ENCODE results near the gene GNAL. TPM values are rescaled to one million over a fixed set of nuclear protein-coding genes. Genes with fewer than 3 reads are reported as not detected.
A peak's percentile ranks its signal among the peaks of the same experiment; 100 is the strongest.

GNAL gene
- total and polyA plus RNA-seq, 2 of the 4 experiments (the other 2 are of a cell fraction), result 0.15 to 0.36 TPM

- Histone ChIP-seq H2BK120ac (ENCODE audit: low read depth, low read length) (no peak overlapping the region), H3K4me3 (ENCODE audit: insufficient read depth, low read depth, low read length) (no peak overlapping the region), H2BK20ac (ENCODE audit: low read depth, low read length) (no peak overlapping the region), H3K27ac (ENCODE audit: insufficient read depth, low read length) (no peak overlapping the region), H3K56ac (ENCODE audit: extremely low read depth, insufficient read depth, low read length) (no peak overlapping the region), H3K14ac (replicated peaks; ENCODE audit: low read depth, low read length) (no peak overlapping the region; the same call in 1 of the 2 replicates), H3K79me1 (ENCODE audit: low read depth in 1 of 2, low read length in 2 of 2) (peaks cover 14 to 19% of the 10 kb centered on the region in 2 experiments; a peak in 3 of 4 replicates), H2AFZ (replicated peaks; ENCODE audit: low read length, poor library complexity) (no peak overlapping the region), H4K8ac (ENCODE audit: low read depth in 2 of 2, low read length in 2 of 2) (no peak overlapping the region), H4K20me1 (ENCODE audit: insufficient read depth, low read length) (no peaks in the 10 kb centered on the region), H2AK5ac (ENCODE audit: low read depth, low read length) (no peak overlapping the region), H3K27me3 (ENCODE audit: control insufficient read depth, insufficient read depth, low read length) (no peaks in the 10 kb centered on the region), H4K5ac (ENCODE audit: low read depth, low read length) (no peak overlapping the region), H3K9ac (ENCODE audit: low read depth, low read length) (no peak overlapping the region), H3K36me3 (ENCODE audit: control insufficient read depth, insufficient read depth, low read length) (peaks cover 6% of the 10 kb centered on the region), H3K23ac (ENCODE audit: low read depth, low read length) (no peak overlapping the region), H2BK15ac (ENCODE audit: low read depth, low read length) (no peak overlapping the region), H3K18ac (ENCODE audit: low read depth, low read length) (no peak overlapping the region), H3K4ac (ENCODE audit: low read depth, low read length) (no peak overlapping the region), H3K9me3 (ENCODE audit: control insufficient read depth, insufficient read depth, low read length) (no peaks in the 10 kb centered on the region), H2BK5ac (ENCODE audit: low read depth, low read length, poor library complexity, severe bottlenecking) (no peak overlapping the region), H4K91ac (ENCODE audit: insufficient read depth, low read depth, low read length) (no peak overlapping the region), H2AK9ac (replicated peaks; ENCODE audit: low read depth, low read length, poor library complexity) (no peak overlapping the region), H3K4me2 (ENCODE audit: low read depth, low read length) (no peak overlapping the region), H3K4me1 (ENCODE audit: control insufficient read depth, insufficient read depth, low read length) (peaks cover 4% of the 10 kb centered on the region), H3K9me1 (ENCODE audit: insufficient read depth, low read length) (peaks cover 12% of the 10 kb centered on the region)
- dilution Hi-C loops (cut with HindIII; ENCODE audit: low sequenced_read_pairs, unreplicated experiment), result no loop called here
- in situ Hi-C loops (cut with MboI; ENCODE audit: low sequenced_read_pairs), result no loop called here
- peak; percentile 56 for DNase-seq
- no peak for TF ChIP-seq BHLHE40 (IDR thresholded peaks at IDR 0.05; ENCODE audit: low read depth, low read length)
- TF ChIP-seq RCOR1 (IDR thresholded peaks at IDR 0.05; ENCODE audit: insufficient replicate concordance, low read length), result no peak
- TF ChIP-seq CHD1 (IDR thresholded peaks at IDR 0.05; ENCODE audit: low read depth, low read length), result no peak
- TF ChIP-seq MAFK (IDR thresholded peaks at IDR 0.05; ENCODE audit: low read depth, low read length), result no peak
- TF ChIP-seq, protein P1, sequence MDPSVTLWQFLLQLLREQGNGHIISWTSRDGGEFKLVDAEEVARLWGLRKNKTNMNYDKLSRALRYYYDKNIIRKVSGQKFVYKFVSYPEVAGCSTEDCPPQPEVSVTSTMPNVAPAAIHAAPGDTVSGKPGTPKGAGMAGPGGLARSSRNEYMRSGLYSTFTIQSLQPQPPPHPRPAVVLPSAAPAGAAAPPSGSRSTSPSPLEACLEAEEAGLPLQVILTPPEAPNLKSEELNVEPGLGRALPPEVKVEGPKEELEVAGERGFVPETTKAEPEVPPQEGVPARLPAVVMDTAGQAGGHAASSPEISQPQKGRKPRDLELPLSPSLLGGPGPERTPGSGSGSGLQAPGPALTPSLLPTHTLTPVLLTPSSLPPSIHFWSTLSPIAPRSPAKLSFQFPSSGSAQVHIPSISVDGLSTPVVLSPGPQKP (IDR thresholded peaks at IDR 0.05; ENCODE audit: borderline replicate concordance, low read depth, low read length), result no peak
- TF ChIP-seq CEBPB (IDR thresholded peaks at IDR 0.05; ENCODE audit: low read depth, low read length), result no peak
- no peak for TF ChIP-seq RAD21 (IDR thresholded peaks at IDR 0.05; ENCODE audit: low read length)
- TF ChIP-seq, protein P2, sequence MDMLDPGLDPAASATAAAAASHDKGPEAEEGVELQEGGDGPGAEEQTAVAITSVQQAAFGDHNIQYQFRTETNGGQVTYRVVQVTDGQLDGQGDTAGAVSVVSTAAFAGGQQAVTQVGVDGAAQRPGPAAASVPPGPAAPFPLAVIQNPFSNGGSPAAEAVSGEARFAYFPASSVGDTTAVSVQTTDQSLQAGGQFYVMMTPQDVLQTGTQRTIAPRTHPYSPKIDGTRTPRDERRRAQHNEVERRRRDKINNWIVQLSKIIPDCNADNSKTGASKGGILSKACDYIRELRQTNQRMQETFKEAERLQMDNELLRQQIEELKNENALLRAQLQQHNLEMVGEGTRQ (IDR thresholded peaks at IDR 0.05; ENCODE audit: low read depth, low read length), result no peak
- TF ChIP-seq FOS (IDR thresholded peaks at IDR 0.05; ENCODE audit: low read depth, low read length), result no peak
- TF ChIP-seq MXI1 (IDR thresholded peaks at IDR 0.05; ENCODE audit: borderline replicate concordance, low read depth, low read length), result no peak
- TF ChIP-seq SMC3 (IDR thresholded peaks at IDR 0.05; ENCODE audit: low read depth, low read length), result no peak
- no peak for TF ChIP-seq NFE2L2 (IDR thresholded peaks at IDR 0.05; ENCODE audit: low read depth, low read length)
- TF ChIP-seq, protein P3, sequence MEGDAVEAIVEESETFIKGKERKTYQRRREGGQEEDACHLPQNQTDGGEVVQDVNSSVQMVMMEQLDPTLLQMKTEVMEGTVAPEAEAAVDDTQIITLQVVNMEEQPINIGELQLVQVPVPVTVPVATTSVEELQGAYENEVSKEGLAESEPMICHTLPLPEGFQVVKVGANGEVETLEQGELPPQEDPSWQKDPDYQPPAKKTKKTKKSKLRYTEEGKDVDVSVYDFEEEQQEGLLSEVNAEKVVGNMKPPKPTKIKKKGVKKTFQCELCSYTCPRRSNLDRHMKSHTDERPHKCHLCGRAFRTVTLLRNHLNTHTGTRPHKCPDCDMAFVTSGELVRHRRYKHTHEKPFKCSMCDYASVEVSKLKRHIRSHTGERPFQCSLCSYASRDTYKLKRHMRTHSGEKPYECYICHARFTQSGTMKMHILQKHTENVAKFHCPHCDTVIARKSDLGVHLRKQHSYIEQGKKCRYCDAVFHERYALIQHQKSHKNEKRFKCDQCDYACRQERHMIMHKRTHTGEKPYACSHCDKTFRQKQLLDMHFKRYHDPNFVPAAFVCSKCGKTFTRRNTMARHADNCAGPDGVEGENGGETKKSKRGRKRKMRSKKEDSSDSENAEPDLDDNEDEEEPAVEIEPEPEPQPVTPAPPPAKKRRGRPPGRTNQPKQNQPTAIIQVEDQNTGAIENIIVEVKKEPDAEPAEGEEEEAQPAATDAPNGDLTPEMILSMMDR (conservative IDR thresholded peaks at IDR 0.05; ENCODE audit: low read depth, low read length), result no peak
- intact Hi-C loops (cut with micrococcal nuclease), result no loop called here
- peak; percentile 51 for ATAC-seq (ENCODE audit: low read depth)
- WGBS, 2 experiments (ENCODE audit: extremely low coverage in 2 of 2, insufficient read length in 1 of 2), result no CpG with 5 or more reads among the region's 7 CpGs
- ChIA-PET CTCF (no interaction called here), POLR2A (ENCODE audit: unreplicated experiment) (no interaction called here)
- BruUV-seq (replicated peaks), result no TSS peak
Measured at GRCh38 chr18:11902522-11903292, 213.6 kb downstream of the GNAL start.
